Sigmoid colon (tissue), 7 donors: ENCODE data around the gene HPGD. TPM values are rescaled to one million over a fixed set of nuclear protein-coding genes. Genes with fewer than 3 reads are reported as not detected.

Source experiments
- DNase-seq: peaks from one replicate; pipeline ENCODE4 v3.0.0-alpha.2; 2019
- H3K27ac ChIP-seq, 4 donors: fragments of 200-600 bp; sonication (generic); one replicate each; pipeline ENCODE4 v1.5.1; 2016 to 2019; ENCODE audit warnings: mild to moderate bottlenecking in 1 of 4
- H3K27me3 ChIP-seq, 3 donors: fragments of 200-600 bp; sonication (generic); one replicate each; pipeline ENCODE4 v1.5.1; 2019; ENCODE audit warnings: mild to moderate bottlenecking in 1 of 3
- H3K36me3 ChIP-seq, 4 donors: fragments of 200-600 bp; sonication (generic); one replicate each; pipeline ENCODE4 v1.5.1; 2016 to 2019
- H3K4me1 ChIP-seq, 4 donors: fragments of 200-600 bp; sonication (generic); one replicate each; pipeline ENCODE4 v1.5.1; 2017 to 2019
- H3K4me3 ChIP-seq, 4 donors: fragments of 200-600 bp; sonication (generic); one replicate each; pipeline ENCODE4 v1.5.1; 2017 to 2019; ENCODE audit warnings: mild to moderate bottlenecking in 2 of 4, moderate library complexity in 1 of 4
- H3K9me3 ChIP-seq, 4 donors: fragments of 200-600 bp in 3 of 4; sonication (generic) in 3 of 4; one replicate each; pipeline versions ENCODE4 v1.5.1 to v1.6.1; 2013 to 2019
- CTCF ChIP-seq, 4 experiments: fragments of 450-650 bp in 3 of 4; fragments of 200-600 bp in 1 of 4; IDR thresholded peaks; one replicate each; pipeline ENCODE4 v1.5.1; 2016 to 2019; ENCODE audit warnings: antibody characterized with exemption in 4 of 4, mild to moderate bottlenecking in 3 of 4, moderate library complexity in 2 of 4
- EP300 ChIP-seq, 4 donors: sonication (generic); formaldehyde crosslinking; IDR thresholded peaks; one replicate each; pipeline ENCODE4 v1.6.1; 2017; ENCODE audit warnings: antibody characterized with exemption in 4 of 4
- POLR2A ChIP-seq, 2 donors: fragments of 450-650 bp; IDR thresholded peaks; one replicate each; pipeline ENCODE4 v1.6.1; 2016; ENCODE audit warnings: antibody characterized with exemption in 2 of 2, mild to moderate bottlenecking in 2 of 2, moderate library complexity in 2 of 2
- POLR2AphosphoS5 ChIP-seq, 4 donors: sonication (generic); formaldehyde crosslinking; IDR thresholded peaks; one replicate each; pipeline ENCODE4 v1.6.1; 2017; ENCODE audit warnings: antibody characterized with exemption in 4 of 4
- WGBS, 2 donors: extraction: QIAGEN DNeasy Blood & Tissue Kit; methylation state at CpG; one replicate each; pipeline ENCODE4 v1.1.7; 2013; 5-methylcytosine and 5-hydroxymethylcytosine counted together
- intact Hi-C: fragments of 100-400 bp; cut with DNase I; formaldehyde crosslinking; loops from one replicate; pipeline ENCODE4 v1.15.1; 2023
- polyA plus RNA-seq, 3 donors: library from polyadenylated mRNA; stranded (reverse); fragments of 200-250 nt; gene quantifications; one replicate each; pipeline ENCODE4 v1.2.3, GENCODE V29; 2013
- total RNA-seq, 4 donors: library from RNA; depleted of rRNA; stranded (reverse); fragments of >200 nt; gene quantifications; one replicate each; pipeline ENCODE4 v1.1.0, GENCODE V29; 2016
- donor health status: healthy with polysubstance abuse.
- donor health status: Bipolar disorder and iron deficiency.
- donor health status: healthy.

Gene HPGD
- total and polyA plus RNA-seq, 7 donors: 71.9 to 659 (median 166) TPM

GRCh38 chr4:174516345-174516744 lies 5.9 kb downstream of the HPGD start:
- 56 to 83% methylated on average over 1 of the region's 1 CpG for WGBS, 2 donors
- TF ChIP-seq CTCF (IDR thresholded peaks at IDR 0.05) (no peak), POLR2A (IDR thresholded peaks at IDR 0.05) (no peak), POLR2AphosphoS5 (IDR thresholded peaks at IDR 0.05) (no peak), EP300 (IDR thresholded peaks at IDR 0.05) (no peak)
- DNase-seq: no peak
- no peak overlapping the region for H3K4me3 ChIP-seq
- H3K27ac ChIP-seq: no peak overlapping the region
- H3K4me1 ChIP-seq: peaks cover 0 to 25% (median 19%) of the 10 kb centered on the region in 4 donors
- H3K27me3 ChIP-seq: no peaks in the 10 kb centered on the region
- H3K36me3 ChIP-seq: peaks cover 0 to 28% (median 0%) of the 10 kb centered on the region in 4 donors
- intact Hi-C loops: loop anchor here (2.0 kb wide), 1 partner anchor 116 kb away; no protein-coding TSS in a partner anchor
- no peaks in the 10 kb centered on the region for H3K9me3 ChIP-seq

- no peaks in the 10 kb centered on the region for H3K27me3 ChIP-seq
- intact Hi-C loops: no loop called here
- 64 to 77% methylated on average over 3 of the region's 3 CpGs for WGBS, 2 donors
- no peak overlapping the region for H3K4me3 ChIP-seq
- peaks cover 0 to 6% (median 3%) of the 10 kb centered on the region in 4 donors for H3K4me1 ChIP-seq
- H3K36me3 ChIP-seq: peaks cover 0 to 44% (median 2%) of the 10 kb centered on the region in 4 donors
- TF ChIP-seq POLR2A (IDR thresholded peaks at IDR 0.05) (no peak), POLR2AphosphoS5 (IDR thresholded peaks at IDR 0.05) (no peak), CTCF (IDR thresholded peaks at IDR 0.05) (no peak), EP300 (IDR thresholded peaks at IDR 0.05) (no peak)
- H3K27ac ChIP-seq: no peak overlapping the region
- no peaks in the 10 kb centered on the region for H3K9me3 ChIP-seq
- no peak for DNase-seq
These were observed 9.5 kb downstream of the HPGD start for GRCh38 chr4:174512745-174513144.

- intact Hi-C loops: no loop called here
- no peak for TF ChIP-seq POLR2A (IDR thresholded peaks at IDR 0.05)
- no peak for TF ChIP-seq CTCF (IDR thresholded peaks at IDR 0.05)
- TF ChIP-seq EP300 (IDR thresholded peaks at IDR 0.05): no peak
- no peak for TF ChIP-seq POLR2AphosphoS5 (IDR thresholded peaks at IDR 0.05)
These were observed 16.4 kb downstream of the HPGD start for GRCh38 chr4:174505892-174506291.

GRCh38 chr4:174505007-174505406 lies 17.3 kb downstream of the HPGD start:
- no peaks in the 10 kb centered on the region for H3K27me3 ChIP-seq
- peaks cover 0 to 20% (median 4%) of the 10 kb centered on the region in 4 donors for H3K4me1 ChIP-seq
- no peak overlapping the region for H3K27ac ChIP-seq
- TF ChIP-seq POLR2A (IDR thresholded peaks at IDR 0.05): no peak
- TF ChIP-seq EP300 (IDR thresholded peaks at IDR 0.05): no peak
- TF ChIP-seq POLR2AphosphoS5 (IDR thresholded peaks at IDR 0.05): no peak
- TF ChIP-seq CTCF (IDR thresholded peaks at IDR 0.05): no peak
- WGBS, 2 donors: 73 to 79% methylated on average over 3 of the region's 3 CpGs
- DNase-seq: no peak
- peaks cover 0 to 67% (median 4%) of the 10 kb centered on the region in 4 donors for H3K36me3 ChIP-seq
- intact Hi-C loops: no loop called here
- no peaks in the 10 kb centered on the region for H3K9me3 ChIP-seq
- no peak overlapping the region for H3K4me3 ChIP-seq

More at GRCh38 chr4:174505892-174506291, 16.4 kb downstream of the HPGD start:
- DNase-seq: no peak
- Histone ChIP-seq H3K27me3 (no peaks in the 10 kb centered on the region), H3K9me3 (no peaks in the 10 kb centered on the region), H3K4me3 (no peak overlapping the region), H3K27ac (no peak overlapping the region), H3K4me1 (peaks cover 0 to 12% (median 0%) of the 10 kb centered on the region in 4 donors), H3K36me3 (peaks cover 0 to 67% (median 4%) of the 10 kb centered on the region in 4 donors)
- 89 to 90% methylated on average over 4 of the region's 4 CpGs for whole genome bisulfite sequencing, 2 donors
